WTC11 (cell line): Measurements from ENCODE around the gene ARFIP1. TPM values are rescaled to one million over a fixed set of nuclear protein-coding genes. Genes with fewer than 3 reads are reported as not detected.

Source experiments
- ATAC-seq: fragments of 200-7000 bp; cut with Tn5 transposase; 2 replicates; pipeline ENCODE4 v1.10.0; 2021; ENCODE audit warnings: mild to moderate bottlenecking, moderate library complexity
- CTCF ChIA-PET: fragments of 300-600 bp; sonication (Branson Sonifier 250); formaldehyde crosslinking; loops from one replicate; lab custom pipeline; 2021; ENCODE audit warnings: antibody characterized with exemption; lab: Charles Lee
- POLR2A ChIA-PET: fragments of 350-600 bp; sonication (Branson Sonifier 250); formaldehyde crosslinking; loops from one replicate; lab custom pipeline; 2021; ENCODE audit warnings: antibody characterized with exemption; lab: Charles Lee
- DNase-seq: peaks from one replicate; pipeline ENCODE4 v3.0.0; 2021; ENCODE audit warnings: low spot score
- H3K27ac Mint-ChIP-seq: 2 replicates; pipeline ENCODE4 v1.8.0; 2021; ENCODE audit warnings: mixed read lengths
- H3K27me3 Mint-ChIP-seq: 2 replicates; pipeline ENCODE4 v1.8.0; 2021; ENCODE audit warnings: low read depth, mild to moderate bottlenecking, moderate library complexity, mixed read lengths
- H3K36me3 Mint-ChIP-seq: 2 replicates; pipeline ENCODE4 v1.8.0; 2021; ENCODE audit warnings: mixed read lengths
- H3K4me1 Mint-ChIP-seq: 2 replicates; pipeline ENCODE4 v1.8.0; 2022; ENCODE audit warnings: mixed read lengths
- H3K4me3 Mint-ChIP-seq: 2 replicates; pipeline ENCODE4 v1.8.0; 2021; ENCODE audit warnings: mild to moderate bottlenecking, moderate library complexity, mixed read lengths
- H3K9me3 Mint-ChIP-seq: 2 replicates; pipeline ENCODE4 v1.8.0; 2021; ENCODE audit warnings: mixed read lengths
- FOXP1 ChIP-seq: sonication (generic); formaldehyde crosslinking; IDR thresholded peaks from 2 replicates; pipeline ENCODE4 v1.8.0; 2022; ENCODE audit warnings: missing genetic modification reagents, mild to moderate bottlenecking, moderate library complexity, borderline replicate concordance
- GRHL2 ChIP-seq: fragments of 250-450 bp; sonication (Bioruptor Pico); IDR thresholded peaks from 2 replicates; pipeline ENCODE4 v1.8.0; 2022; ENCODE audit warnings: mild to moderate bottlenecking, moderate library complexity; ENCODE audit not compliant: insufficient replicate concordance, severe bottlenecking
- KAT7 ChIP-seq: sonication (generic); formaldehyde crosslinking; IDR thresholded peaks from 2 replicates; pipeline ENCODE4 v1.8.1; 2023; ENCODE audit warnings: missing genetic modification reagents, mild to moderate bottlenecking, borderline replicate concordance
- NR1H2 ChIP-seq: sonication (generic); formaldehyde crosslinking; IDR thresholded peaks from 2 replicates; pipeline ENCODE4 v1.9.0; 2021; ENCODE audit warnings: mild to moderate bottlenecking, moderate library complexity, missing genetic modification reagents
- NR2C2 ChIP-seq: sonication (generic); formaldehyde crosslinking; IDR thresholded peaks from 2 replicates; pipeline ENCODE4 v1.8.0; 2022; ENCODE audit warnings: mild to moderate bottlenecking, missing genetic modification reagents
- RORB ChIP-seq: fragments of 250-450 bp; sonication (Bioruptor Pico); IDR thresholded peaks from 2 replicates; pipeline ENCODE4 v1.9.0; 2021; ENCODE audit warnings: mild to moderate bottlenecking
- ZNF219 ChIP-seq: sonication (generic); formaldehyde crosslinking; IDR thresholded peaks from 2 replicates; pipeline ENCODE4 v1.8.0; 2023; ENCODE audit warnings: missing genetic modification reagents, mild to moderate bottlenecking, borderline replicate concordance
- total RNA-seq: library from RNA; stranded (reverse); gene quantifications from 3 replicates; pipeline ENCODE4 v1.2.3, GENCODE V29; 2021
- TF ChIP-seq, protein P1 (sequence below): sonication (generic); formaldehyde crosslinking; IDR thresholded peaks from 2 replicates; pipeline ENCODE4 v1.8.0; 2023; ENCODE audit warnings: mild to moderate bottlenecking, missing genetic modification reagents
- TF ChIP-seq, protein P2 (sequence below): sonication (generic); formaldehyde crosslinking; conservative IDR thresholded peaks from 2 replicates; pipeline ENCODE4 v1.8.1; 2022; ENCODE audit warnings: mild to moderate bottlenecking, missing genetic modification reagents
- TF ChIP-seq, protein P3 (sequence below): sonication (generic); formaldehyde crosslinking; IDR thresholded peaks from 2 replicates; pipeline ENCODE4 v1.8.1; 2023; ENCODE audit warnings: mild to moderate bottlenecking, missing genetic modification reagents, borderline replicate concordance
- TF ChIP-seq, protein P4 (sequence below): sonication (generic); formaldehyde crosslinking; IDR thresholded peaks from 2 replicates; pipeline ENCODE4 v1.8.1; 2022; ENCODE audit warnings: low read depth, mild to moderate bottlenecking, moderate library complexity, missing genetic modification reagents, borderline replicate concordance
- TF ChIP-seq, protein P5 (sequence below): sonication (generic); formaldehyde crosslinking; IDR thresholded peaks from 2 replicates; pipeline ENCODE4 v1.8.1; 2023; ENCODE audit warnings: mild to moderate bottlenecking, missing genetic modification reagents
- TF ChIP-seq, protein P6 (sequence below): sonication (generic); formaldehyde crosslinking; IDR thresholded peaks from 2 replicates; pipeline ENCODE4 v1.8.0; 2022; ENCODE audit warnings: mild to moderate bottlenecking, missing genetic modification reagents
- TF ChIP-seq, protein P7 (sequence below): fragments of 250-450 bp; sonication (Bioruptor Pico); IDR thresholded peaks from 2 replicates; pipeline ENCODE4 v1.8.0; 2021; ENCODE audit warnings: mild to moderate bottlenecking
- TF ChIP-seq, protein P8 (sequence below): fragments of 250-450 bp; sonication (Bioruptor Pico); IDR thresholded peaks from 2 replicates; pipeline ENCODE4 v2.1.2; 2022; ENCODE audit warnings: mild to moderate bottlenecking, moderate library complexity

Gene ARFIP1
- total RNA-seq, 1 experiment from 2014 or later, result 35.3 TPM

DNA sequence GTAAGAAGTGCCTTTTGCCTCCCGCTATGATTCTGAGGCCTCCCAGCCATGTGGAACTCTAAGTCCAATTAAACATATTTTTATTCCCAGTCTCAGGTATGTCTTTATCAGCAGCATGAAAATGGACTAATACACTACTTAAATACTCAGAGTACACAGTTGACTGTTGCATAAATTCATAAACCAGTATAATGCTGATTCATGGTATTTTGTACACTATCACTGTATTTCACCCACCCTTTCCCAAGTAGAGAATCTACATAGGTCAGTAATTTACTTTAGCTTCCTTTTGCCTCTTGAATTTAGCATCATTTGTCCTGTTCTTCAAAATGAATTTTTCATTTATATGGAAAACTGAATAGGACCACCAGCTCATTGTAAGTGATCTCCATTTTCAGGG, 98.1 kb downstream of the ARFIP1 start:
- TF ChIP-seq, protein P1, sequence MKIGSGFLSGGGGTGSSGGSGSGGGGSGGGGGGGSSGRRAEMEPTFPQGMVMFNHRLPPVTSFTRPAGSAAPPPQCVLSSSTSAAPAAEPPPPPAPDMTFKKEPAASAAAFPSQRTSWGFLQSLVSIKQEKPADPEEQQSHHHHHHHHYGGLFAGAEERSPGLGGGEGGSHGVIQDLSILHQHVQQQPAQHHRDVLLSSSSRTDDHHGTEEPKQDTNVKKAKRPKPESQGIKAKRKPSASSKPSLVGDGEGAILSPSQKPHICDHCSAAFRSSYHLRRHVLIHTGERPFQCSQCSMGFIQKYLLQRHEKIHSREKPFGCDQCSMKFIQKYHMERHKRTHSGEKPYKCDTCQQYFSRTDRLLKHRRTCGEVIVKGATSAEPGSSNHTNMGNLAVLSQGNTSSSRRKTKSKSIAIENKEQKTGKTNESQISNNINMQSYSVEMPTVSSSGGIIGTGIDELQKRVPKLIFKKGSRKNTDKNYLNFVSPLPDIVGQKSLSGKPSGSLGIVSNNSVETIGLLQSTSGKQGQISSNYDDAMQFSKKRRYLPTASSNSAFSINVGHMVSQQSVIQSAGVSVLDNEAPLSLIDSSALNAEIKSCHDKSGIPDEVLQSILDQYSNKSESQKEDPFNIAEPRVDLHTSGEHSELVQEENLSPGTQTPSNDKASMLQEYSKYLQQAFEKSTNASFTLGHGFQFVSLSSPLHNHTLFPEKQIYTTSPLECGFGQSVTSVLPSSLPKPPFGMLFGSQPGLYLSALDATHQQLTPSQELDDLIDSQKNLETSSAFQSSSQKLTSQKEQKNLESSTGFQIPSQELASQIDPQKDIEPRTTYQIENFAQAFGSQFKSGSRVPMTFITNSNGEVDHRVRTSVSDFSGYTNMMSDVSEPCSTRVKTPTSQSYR (CRISPR knock-in tag), result no peak
- TF ChIP-seq GRHL2 (CRISPR knock-in tag), result no peak
- TF ChIP-seq, protein P2, sequence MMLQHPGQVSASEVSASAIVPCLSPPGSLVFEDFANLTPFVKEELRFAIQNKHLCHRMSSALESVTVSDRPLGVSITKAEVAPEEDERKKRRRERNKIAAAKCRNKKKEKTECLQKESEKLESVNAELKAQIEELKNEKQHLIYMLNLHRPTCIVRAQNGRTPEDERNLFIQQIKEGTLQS, result no peak
- POLR2A ChIA-PET, result no interaction called here
- peaks cover 43% of the 10 kb centered on the region for H3K36me3 Mint-ChIP-seq

DNA sequence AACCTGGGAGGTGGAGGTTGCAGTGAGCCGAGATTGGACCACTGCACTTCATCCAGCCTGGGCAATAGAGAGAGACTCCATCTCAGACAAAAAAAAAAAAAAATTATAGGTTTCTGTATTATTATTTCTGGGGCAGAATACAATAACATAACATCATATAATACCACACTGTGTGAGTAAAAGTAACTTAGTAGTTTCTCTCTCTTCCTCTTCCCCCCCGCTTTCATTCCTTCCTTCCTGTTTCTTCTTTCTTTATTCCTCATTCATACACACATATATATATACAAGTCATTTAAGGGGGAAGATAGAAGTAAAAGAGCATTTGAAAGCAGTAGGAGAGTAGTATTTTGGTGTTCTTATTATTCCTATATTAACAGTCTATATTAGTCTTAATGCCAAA, 100.5 kb downstream of the ARFIP1 start:
- no peak for DNase-seq
- Mint-ChIP-seq H3K27ac (no peak overlapping the region), H3K27me3 (no peaks in the 10 kb centered on the region), H3K4me3 (no peak overlapping the region), H3K36me3 (peaks cover 39% of the 10 kb centered on the region), H3K4me1 (peaks cover 4% of the 10 kb centered on the region), H3K9me3 (peaks cover 27% of the 10 kb centered on the region)
- CTCF ChIA-PET, result interaction anchor here (1.4 kb wide), 1 partner anchor 247 kb away, joined by 4 read pairs; no protein-coding TSS in a partner anchor
- POLR2A ChIA-PET, result interaction anchor here (0.7 kb wide), 1 partner anchor 29 kb away, joined by 5 read pairs; no protein-coding TSS in a partner anchor
- no peak for TF ChIP-seq ZNF219
- TF ChIP-seq, protein P3, sequence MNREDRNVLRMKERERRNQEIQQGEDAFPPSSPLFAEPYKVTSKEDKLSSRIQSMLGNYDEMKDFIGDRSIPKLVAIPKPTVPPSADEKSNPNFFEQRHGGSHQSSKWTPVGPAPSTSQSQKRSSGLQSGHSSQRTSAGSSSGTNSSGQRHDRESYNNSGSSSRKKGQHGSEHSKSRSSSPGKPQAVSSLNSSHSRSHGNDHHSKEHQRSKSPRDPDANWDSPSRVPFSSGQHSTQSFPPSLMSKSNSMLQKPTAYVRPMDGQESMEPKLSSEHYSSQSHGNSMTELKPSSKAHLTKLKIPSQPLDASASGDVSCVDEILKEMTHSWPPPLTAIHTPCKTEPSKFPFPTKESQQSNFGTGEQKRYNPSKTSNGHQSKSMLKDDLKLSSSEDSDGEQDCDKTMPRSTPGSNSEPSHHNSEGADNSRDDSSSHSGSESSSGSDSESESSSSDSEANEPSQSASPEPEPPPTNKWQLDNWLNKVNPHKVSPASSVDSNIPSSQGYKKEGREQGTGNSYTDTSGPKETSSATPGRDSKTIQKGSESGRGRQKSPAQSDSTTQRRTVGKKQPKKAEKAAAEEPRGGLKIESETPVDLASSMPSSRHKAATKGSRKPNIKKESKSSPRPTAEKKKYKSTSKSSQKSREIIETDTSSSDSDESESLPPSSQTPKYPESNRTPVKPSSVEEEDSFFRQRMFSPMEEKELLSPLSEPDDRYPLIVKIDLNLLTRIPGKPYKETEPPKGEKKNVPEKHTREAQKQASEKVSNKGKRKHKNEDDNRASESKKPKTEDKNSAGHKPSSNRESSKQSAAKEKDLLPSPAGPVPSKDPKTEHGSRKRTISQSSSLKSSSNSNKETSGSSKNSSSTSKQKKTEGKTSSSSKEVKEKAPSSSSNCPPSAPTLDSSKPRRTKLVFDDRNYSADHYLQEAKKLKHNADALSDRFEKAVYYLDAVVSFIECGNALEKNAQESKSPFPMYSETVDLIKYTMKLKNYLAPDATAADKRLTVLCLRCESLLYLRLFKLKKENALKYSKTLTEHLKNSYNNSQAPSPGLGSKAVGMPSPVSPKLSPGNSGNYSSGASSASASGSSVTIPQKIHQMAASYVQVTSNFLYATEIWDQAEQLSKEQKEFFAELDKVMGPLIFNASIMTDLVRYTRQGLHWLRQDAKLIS, result no peak
- TF ChIP-seq, protein P4, sequence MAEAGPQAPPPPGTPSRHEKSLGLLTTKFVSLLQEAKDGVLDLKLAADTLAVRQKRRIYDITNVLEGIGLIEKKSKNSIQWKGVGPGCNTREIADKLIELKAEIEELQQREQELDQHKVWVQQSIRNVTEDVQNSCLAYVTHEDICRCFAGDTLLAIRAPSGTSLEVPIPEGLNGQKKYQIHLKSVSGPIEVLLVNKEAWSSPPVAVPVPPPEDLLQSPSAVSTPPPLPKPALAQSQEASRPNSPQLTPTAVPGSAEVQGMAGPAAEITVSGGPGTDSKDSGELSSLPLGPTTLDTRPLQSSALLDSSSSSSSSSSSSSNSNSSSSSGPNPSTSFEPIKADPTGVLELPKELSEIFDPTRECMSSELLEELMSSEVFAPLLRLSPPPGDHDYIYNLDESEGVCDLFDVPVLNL (CRISPR knock-in tag), result no peak
- TF ChIP-seq, protein P5, sequence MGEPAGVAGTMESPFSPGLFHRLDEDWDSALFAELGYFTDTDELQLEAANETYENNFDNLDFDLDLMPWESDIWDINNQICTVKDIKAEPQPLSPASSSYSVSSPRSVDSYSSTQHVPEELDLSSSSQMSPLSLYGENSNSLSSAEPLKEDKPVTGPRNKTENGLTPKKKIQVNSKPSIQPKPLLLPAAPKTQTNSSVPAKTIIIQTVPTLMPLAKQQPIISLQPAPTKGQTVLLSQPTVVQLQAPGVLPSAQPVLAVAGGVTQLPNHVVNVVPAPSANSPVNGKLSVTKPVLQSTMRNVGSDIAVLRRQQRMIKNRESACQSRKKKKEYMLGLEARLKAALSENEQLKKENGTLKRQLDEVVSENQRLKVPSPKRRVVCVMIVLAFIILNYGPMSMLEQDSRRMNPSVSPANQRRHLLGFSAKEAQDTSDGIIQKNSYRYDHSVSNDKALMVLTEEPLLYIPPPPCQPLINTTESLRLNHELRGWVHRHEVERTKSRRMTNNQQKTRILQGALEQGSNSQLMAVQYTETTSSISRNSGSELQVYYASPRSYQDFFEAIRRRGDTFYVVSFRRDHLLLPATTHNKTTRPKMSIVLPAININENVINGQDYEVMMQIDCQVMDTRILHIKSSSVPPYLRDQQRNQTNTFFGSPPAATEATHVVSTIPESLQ (CRISPR knock-in tag), result no peak
- TF ChIP-seq, protein P6, sequence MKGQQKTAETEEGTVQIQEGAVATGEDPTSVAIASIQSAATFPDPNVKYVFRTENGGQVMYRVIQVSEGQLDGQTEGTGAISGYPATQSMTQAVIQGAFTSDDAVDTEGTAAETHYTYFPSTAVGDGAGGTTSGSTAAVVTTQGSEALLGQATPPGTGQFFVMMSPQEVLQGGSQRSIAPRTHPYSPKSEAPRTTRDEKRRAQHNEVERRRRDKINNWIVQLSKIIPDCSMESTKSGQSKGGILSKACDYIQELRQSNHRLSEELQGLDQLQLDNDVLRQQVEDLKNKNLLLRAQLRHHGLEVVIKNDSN (CRISPR knock-in tag), result no peak
- TF ChIP-seq FOXP1 (CRISPR knock-in tag), result no peak
- ATAC-seq, result no peak

More for the DNA sequence above, 98.1 kb downstream of the ARFIP1 start:
- Mint-ChIP-seq H3K27me3 (no peaks in the 10 kb centered on the region), H3K4me3 (no peak overlapping the region), H3K4me1 (peaks cover 2% of the 10 kb centered on the region), H3K9me3 (peaks cover 28% of the 10 kb centered on the region), H3K27ac (no peak overlapping the region)
- DNase-seq (no peak), ATAC-seq (no peak)
- CTCF ChIA-PET, result no interaction called here

DNA sequence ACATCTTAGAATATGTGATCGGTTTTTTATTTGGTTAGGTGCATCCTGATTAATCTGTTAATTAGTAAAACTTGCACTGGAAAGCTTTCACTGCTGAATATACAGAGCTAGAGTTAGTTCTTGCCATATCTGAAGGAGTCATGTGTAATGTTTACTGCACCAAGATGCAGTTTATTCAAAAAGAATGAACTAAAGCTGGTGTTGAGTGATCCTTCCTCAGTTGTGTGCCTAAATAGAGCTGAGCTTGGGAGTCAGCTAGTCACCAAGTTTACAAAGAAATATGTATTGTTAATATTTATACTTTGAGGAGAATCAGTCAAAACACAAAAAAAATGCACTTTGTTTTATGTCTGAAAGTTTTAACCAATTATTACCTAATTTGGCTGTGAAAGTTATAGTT, 102.2 kb downstream of the ARFIP1 start:
- no peak overlapping the region for H3K4me3 Mint-ChIP-seq
- no peak overlapping the region for H3K27ac Mint-ChIP-seq
- CTCF ChIA-PET, result interaction anchor here (1.1 kb wide), 1 partner anchor 202 kb away, joined by 3 read pairs; no protein-coding TSS in a partner anchor
- no peaks in the 10 kb centered on the region for H3K27me3 Mint-ChIP-seq
- POLR2A ChIA-PET, result no interaction called here
- H3K36me3 Mint-ChIP-seq, result peaks cover 22% of the 10 kb centered on the region
- ATAC-seq, result no peak
- no peak for DNase-seq
- peaks cover 10% of the 10 kb centered on the region for H3K9me3 Mint-ChIP-seq
- H3K4me1 Mint-ChIP-seq, result peaks cover 16% of the 10 kb centered on the region
- TF ChIP-seq, protein P7, sequence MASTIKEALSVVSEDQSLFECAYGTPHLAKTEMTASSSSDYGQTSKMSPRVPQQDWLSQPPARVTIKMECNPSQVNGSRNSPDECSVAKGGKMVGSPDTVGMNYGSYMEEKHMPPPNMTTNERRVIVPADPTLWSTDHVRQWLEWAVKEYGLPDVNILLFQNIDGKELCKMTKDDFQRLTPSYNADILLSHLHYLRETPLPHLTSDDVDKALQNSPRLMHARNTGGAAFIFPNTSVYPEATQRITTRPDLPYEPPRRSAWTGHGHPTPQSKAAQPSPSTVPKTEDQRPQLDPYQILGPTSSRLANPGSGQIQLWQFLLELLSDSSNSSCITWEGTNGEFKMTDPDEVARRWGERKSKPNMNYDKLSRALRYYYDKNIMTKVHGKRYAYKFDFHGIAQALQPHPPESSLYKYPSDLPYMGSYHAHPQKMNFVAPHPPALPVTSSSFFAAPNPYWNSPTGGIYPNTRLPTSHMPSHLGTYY (CRISPR knock-in tag), result no peak
- TF ChIP-seq NR2C2 (CRISPR knock-in tag) (no peak), NR1H2 (CRISPR knock-in tag) (no peak), KAT7 (CRISPR knock-in tag) (no peak), RORB (no peak)
- TF ChIP-seq, protein P8, sequence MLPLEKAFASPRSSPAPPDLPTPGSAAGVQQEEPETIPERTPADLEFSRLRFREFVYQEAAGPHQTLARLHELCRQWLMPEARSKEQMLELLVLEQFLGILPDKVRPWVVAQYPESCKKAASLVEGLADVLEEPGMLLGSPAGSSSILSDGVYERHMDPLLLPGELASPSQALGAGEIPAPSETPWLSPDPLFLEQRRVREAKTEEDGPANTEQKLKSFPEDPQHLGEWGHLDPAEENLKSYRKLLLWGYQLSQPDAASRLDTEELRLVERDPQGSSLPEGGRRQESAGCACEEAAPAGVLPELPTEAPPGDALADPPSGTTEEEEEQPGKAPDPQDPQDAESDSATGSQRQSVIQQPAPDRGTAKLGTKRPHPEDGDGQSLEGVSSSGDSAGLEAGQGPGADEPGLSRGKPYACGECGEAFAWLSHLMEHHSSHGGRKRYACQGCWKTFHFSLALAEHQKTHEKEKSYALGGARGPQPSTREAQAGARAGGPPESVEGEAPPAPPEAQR (CRISPR knock-in tag), result no peak
